ENCODE data around the gene MARCHF2. TPM values are rescaled to one million over a fixed set of nuclear protein-coding genes. Genes with fewer than 3 reads are reported as not detected.

The MARCHF2 gene
- total RNA-seq, 3 donors from 2014 or later (not counting 1 experiment from before 2014, with no cell fraction given): 32.4 to 42.3 (median 37.2) TPM

DNA sequence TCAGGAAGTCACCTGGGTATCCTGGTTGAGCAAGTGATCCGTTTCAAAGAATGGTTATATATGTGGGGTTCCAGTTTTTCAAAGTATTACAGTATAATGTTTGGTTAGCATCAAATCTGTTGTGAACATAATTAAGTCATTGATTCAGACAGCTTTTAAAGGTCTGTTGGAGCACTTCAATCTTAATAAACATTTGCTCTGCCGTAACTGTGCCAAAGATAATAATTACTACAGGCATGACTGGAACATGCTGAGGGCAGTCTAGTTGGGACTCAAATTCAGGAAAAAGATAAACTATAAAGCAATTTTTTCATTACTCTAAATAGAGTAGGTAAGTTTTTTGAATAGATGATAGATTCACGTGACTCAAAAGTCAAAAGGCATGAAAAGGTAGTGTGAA lies 55.0 kb downstream of the MARCHF2 start:
- 90% methylated on average over 1 of the region's 3 CpGs for WGBS (ENCODE audit: insufficient coverage)
- H3K4me3 Mint-ChIP-seq: no peak overlapping the region
- H3K27me3 Mint-ChIP-seq (ENCODE audit: low read depth in 2 of 2): no peaks in the 10 kb centered on the region
- H3K27ac ChIP-seq (ENCODE audit: low read length): no peak overlapping the region
- no peak overlapping the region for H3K4me3 ChIP-seq (ENCODE audit: low read length)
- no peaks in the 10 kb centered on the region for H3K27me3 ChIP-seq (ENCODE audit: control insufficient read depth, insufficient read depth, low read length)
- H3K9me3 ChIP-seq (ENCODE audit: control insufficient read depth, insufficient read depth, low read length): no peaks in the 10 kb centered on the region
- TF ChIP-seq, protein P1, sequence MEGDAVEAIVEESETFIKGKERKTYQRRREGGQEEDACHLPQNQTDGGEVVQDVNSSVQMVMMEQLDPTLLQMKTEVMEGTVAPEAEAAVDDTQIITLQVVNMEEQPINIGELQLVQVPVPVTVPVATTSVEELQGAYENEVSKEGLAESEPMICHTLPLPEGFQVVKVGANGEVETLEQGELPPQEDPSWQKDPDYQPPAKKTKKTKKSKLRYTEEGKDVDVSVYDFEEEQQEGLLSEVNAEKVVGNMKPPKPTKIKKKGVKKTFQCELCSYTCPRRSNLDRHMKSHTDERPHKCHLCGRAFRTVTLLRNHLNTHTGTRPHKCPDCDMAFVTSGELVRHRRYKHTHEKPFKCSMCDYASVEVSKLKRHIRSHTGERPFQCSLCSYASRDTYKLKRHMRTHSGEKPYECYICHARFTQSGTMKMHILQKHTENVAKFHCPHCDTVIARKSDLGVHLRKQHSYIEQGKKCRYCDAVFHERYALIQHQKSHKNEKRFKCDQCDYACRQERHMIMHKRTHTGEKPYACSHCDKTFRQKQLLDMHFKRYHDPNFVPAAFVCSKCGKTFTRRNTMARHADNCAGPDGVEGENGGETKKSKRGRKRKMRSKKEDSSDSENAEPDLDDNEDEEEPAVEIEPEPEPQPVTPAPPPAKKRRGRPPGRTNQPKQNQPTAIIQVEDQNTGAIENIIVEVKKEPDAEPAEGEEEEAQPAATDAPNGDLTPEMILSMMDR (IDR thresholded peaks at IDR 0.05): no peak
- no peaks in the 10 kb centered on the region for H3K9me3 Mint-ChIP-seq
- DNase-seq (no peak), ATAC-seq (no peak)
- H3K4me1 Mint-ChIP-seq: peaks cover 6 to 14% of the 10 kb centered on the region in 2 donors
- peaks cover 4% of the 10 kb centered on the region for H3K4me1 ChIP-seq (ENCODE audit: control insufficient read depth, insufficient read depth, low read length)
- no peak overlapping the region for H3K27ac Mint-ChIP-seq
- peaks cover 44% of the 10 kb centered on the region for H3K36me3 Mint-ChIP-seq
- intact Hi-C loops (cut with micrococcal nuclease): no loop called here
- H3K36me3 ChIP-seq (ENCODE audit: control insufficient read depth, insufficient read depth, low read length): peaks cover 86% of the 10 kb centered on the region

DNA sequence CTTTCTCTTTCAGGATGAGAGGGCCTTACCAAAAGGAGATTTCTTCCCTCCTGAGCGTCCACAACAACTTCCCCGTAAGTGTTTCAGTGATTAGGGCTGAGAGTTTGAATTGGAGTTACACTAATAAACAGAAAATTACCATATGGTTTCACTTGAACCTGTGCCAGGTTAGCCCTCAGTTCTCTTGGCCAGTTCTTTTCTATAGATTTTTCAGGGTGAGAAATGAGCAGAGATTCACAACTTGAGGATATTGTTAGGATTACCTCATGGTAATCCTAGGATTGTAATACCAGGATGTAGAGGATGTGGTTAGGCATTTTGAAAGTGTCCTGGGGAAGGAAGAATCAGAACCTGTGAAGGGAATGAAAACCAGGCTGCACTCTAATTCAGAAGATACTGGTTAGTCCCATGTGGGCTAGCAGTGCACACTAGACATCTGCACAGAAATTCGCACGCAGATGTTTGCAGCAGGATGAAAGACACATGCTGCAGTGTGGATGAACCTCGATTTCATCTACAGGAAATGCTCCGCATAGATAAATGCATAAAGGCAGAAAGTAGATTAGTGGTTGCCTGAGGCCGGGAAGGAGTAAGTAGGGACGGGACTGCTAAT lies 55.8 kb downstream of the MARCHF2 start:
- WGBS (ENCODE audit: insufficient coverage): 92% methylated on average over 6 of the region's 8 CpGs
- Mint-ChIP-seq H3K36me3 (peaks cover 50% of the 10 kb centered on the region), H3K27ac (peak overlapping the region; percentile 47 to 63), H3K4me1 (peaks cover 9 to 11% of the 10 kb centered on the region in 2 donors), H3K9me3 (no peaks in the 10 kb centered on the region), H3K4me3 (no peak overlapping the region), H3K27me3 (ENCODE audit: low read depth in 2 of 2) (no peaks in the 10 kb centered on the region)
- no peak for DNase-seq
- intact Hi-C loops (cut with micrococcal nuclease): no loop called here
- H3K9me3 ChIP-seq (ENCODE audit: control insufficient read depth, insufficient read depth, low read length): no peaks in the 10 kb centered on the region
- TF ChIP-seq, protein P1 (IDR thresholded peaks at IDR 0.05): no peak
- no peak for ATAC-seq
- H3K36me3 ChIP-seq (ENCODE audit: control insufficient read depth, insufficient read depth, low read length): peaks cover 82% of the 10 kb centered on the region
- no peak overlapping the region for H3K27ac ChIP-seq (ENCODE audit: low read length)
- H3K4me1 ChIP-seq (ENCODE audit: control insufficient read depth, insufficient read depth, low read length): peaks cover 5% of the 10 kb centered on the region
- no peak overlapping the region for H3K4me3 ChIP-seq (ENCODE audit: low read length)
- no peaks in the 10 kb centered on the region for H3K27me3 ChIP-seq (ENCODE audit: control insufficient read depth, insufficient read depth, low read length)

DNA sequence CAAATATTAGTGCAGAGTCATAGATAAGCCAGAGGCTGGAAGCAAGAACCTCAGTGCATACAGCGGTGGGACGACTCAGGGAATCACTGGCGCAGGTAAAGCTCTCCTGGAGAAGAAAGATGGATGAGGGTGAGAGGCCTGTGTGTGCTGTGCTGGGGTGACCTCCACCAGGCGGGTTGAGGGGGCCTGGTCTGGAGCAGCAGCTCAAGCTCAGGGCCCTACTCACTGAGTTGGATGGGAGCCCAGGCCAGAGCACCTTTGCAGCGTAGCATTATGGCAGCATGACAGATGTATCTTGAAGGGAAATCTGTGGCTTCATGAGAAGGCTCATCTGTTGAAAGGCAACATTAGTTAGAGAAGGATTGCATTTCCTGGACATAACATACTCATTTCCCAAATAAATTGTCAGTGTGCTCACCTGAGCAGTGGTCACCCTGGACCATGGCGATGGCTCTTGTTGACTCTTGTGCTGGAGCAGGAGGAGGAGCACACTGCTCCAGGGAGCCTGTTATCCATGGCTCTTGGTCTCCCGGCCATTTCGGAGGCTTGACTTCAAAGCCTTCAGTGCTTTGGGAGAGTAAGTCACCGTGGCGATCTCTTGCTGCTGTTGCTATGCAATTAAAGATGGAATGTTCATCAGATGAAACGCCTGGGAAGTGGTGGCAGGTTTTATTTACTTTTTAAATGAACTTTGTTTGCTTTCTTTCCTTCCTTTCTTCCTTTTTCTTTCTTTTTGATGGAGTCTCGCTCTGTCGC lies 56.7 kb downstream of the MARCHF2 start:
- no peak for DNase-seq
- peaks cover 81% of the 10 kb centered on the region for H3K36me3 ChIP-seq (ENCODE audit: control insufficient read depth, insufficient read depth, low read length)
- peak in 1 of 3 donors; percentile 29 for ATAC-seq
- Mint-ChIP-seq H3K36me3 (peaks cover 50% of the 10 kb centered on the region), H3K4me3 (no peak overlapping the region), H3K9me3 (no peaks in the 10 kb centered on the region), H3K4me1 (peaks cover 9 to 11% of the 10 kb centered on the region in 2 donors), H3K27me3 (ENCODE audit: low read depth in 2 of 2) (no peaks in the 10 kb centered on the region), H3K27ac (peak overlapping the region in 1 of 2 donors; percentile 63)
- peaks cover 5% of the 10 kb centered on the region for H3K4me1 ChIP-seq (ENCODE audit: control insufficient read depth, insufficient read depth, low read length)
- H3K9me3 ChIP-seq (ENCODE audit: control insufficient read depth, insufficient read depth, low read length): no peaks in the 10 kb centered on the region
- intact Hi-C loops (cut with micrococcal nuclease): no loop called here
- WGBS (ENCODE audit: insufficient coverage): 92% methylated on average over 13 of the region's 13 CpGs
- no peaks in the 10 kb centered on the region for H3K27me3 ChIP-seq (ENCODE audit: control insufficient read depth, insufficient read depth, low read length)
- H3K27ac ChIP-seq (ENCODE audit: low read length): no peak overlapping the region
- TF ChIP-seq, protein P1 (IDR thresholded peaks at IDR 0.05): no peak
- no peak overlapping the region for H3K4me3 ChIP-seq (ENCODE audit: low read length)
